Stimulated activated CD4-positive, alpha-beta T cell treated with anti-CD3 and anti-CD28 coated beads, Interleukin-2, amount 100 ng/mL, for 48 hours (primary cell): ENCODE data around the gene ABTB2.

Source experiments
- DNase-seq, 2 donors: peaks; one replicate each; pipeline ENCODE4 v3.0.0-alpha.2; 2020

ABTB2 gene

GRCh38 chr11:34161812-34162492 is 195.9 kb downstream of the ABTB2 start:
- peak; percentile 23 to 30 for DNase-seq

GRCh38 chr11:34161361-34161760 is 196.4 kb downstream of the ABTB2 start:
- DNase-seq, result no peak

GRCh38 chr11:34160791-34161190 is 197.0 kb downstream of the ABTB2 start:
- DNase-seq, result no peak

GRCh38 chr11:34160049-34160721 is 197.6 kb downstream of the ABTB2 start:
- no peak for DNase-seq

- no peak for DNase-seq
Observed at GRCh38 chr11:34158661-34159060, 199.1 kb downstream of the ABTB2 start.

GRCh38 chr11:34157163-34157562 is 200.6 kb downstream of the ABTB2 start:
- no peak for DNase-seq

GRCh38 chr11:34155757-34156062 is 202.1 kb downstream of the ABTB2 start:
- no peak for DNase-seq

GRCh38 chr11:34155057-34155756 is 202.6 kb downstream of the ABTB2 start:
- DNase-seq, result no peak

- no peak for DNase-seq
Observed at GRCh38 chr11:34154059-34154875, 203.5 kb downstream of the ABTB2 start.

- DNase-seq, result no peak
Observed at GRCh38 chr11:34151916-34152845, 205.6 kb downstream of the ABTB2 start.

GRCh38 chr11:34151166-34151565 is 206.6 kb downstream of the ABTB2 start:
- no peak for DNase-seq

- DNase-seq, result no peak
Observed at GRCh38 chr11:34150494-34151151, 207.2 kb downstream of the ABTB2 start.

GRCh38 chr11:34149786-34150185 is 208.0 kb downstream of the ABTB2 start:
- DNase-seq, result no peak

GRCh38 chr11:34149274-34149673 is 208.5 kb downstream of the ABTB2 start:
- no peak for DNase-seq

- DNase-seq, result no peak
Observed at GRCh38 chr11:34148504-34149165, 209.2 kb downstream of the ABTB2 start.

- no peak for DNase-seq
Observed at GRCh38 chr11:34147581-34147980, 210.2 kb downstream of the ABTB2 start.

GRCh38 chr11:34146866-34147265 is 210.9 kb downstream of the ABTB2 start:
- DNase-seq, result no peak

- no peak for DNase-seq
Observed at GRCh38 chr11:34146411-34146810, 211.4 kb downstream of the ABTB2 start.

GRCh38 chr11:34145847-34146381 is 211.9 kb downstream of the ABTB2 start:
- DNase-seq, result no peak

GRCh38 chr11:34145073-34145472 is 212.7 kb downstream of the ABTB2 start:
- no peak for DNase-seq

GRCh38 chr11:34143048-34143447 is 214.8 kb downstream of the ABTB2 start:
- DNase-seq, result no peak
